Tibial nerve (tissue), 4 donors: ENCODE results near the gene PDCD1.

Source experiments
- EP300 ChIP-seq, 2 donors: sonication (generic); formaldehyde crosslinking; IDR thresholded peaks; one replicate each; pipeline ENCODE4 v1.6.1; 2017; ENCODE audit warnings: antibody characterized with exemption in 2 of 2, mild to moderate bottlenecking in 1 of 2
- TF ChIP-seq, protein P1 (sequence below), 5 experiments: fragments of 200-600 bp in 3 of 5; fragments of 450-650 bp in 2 of 5; sonication (generic) in 3 of 5; IDR thresholded peaks; one replicate each; pipeline ENCODE4 v1.5.1; 2016 to 2019; ENCODE audit warnings: antibody characterized with exemption in 5 of 5, mild to moderate bottlenecking in 3 of 5, moderate library complexity in 2 of 5

DNA sequence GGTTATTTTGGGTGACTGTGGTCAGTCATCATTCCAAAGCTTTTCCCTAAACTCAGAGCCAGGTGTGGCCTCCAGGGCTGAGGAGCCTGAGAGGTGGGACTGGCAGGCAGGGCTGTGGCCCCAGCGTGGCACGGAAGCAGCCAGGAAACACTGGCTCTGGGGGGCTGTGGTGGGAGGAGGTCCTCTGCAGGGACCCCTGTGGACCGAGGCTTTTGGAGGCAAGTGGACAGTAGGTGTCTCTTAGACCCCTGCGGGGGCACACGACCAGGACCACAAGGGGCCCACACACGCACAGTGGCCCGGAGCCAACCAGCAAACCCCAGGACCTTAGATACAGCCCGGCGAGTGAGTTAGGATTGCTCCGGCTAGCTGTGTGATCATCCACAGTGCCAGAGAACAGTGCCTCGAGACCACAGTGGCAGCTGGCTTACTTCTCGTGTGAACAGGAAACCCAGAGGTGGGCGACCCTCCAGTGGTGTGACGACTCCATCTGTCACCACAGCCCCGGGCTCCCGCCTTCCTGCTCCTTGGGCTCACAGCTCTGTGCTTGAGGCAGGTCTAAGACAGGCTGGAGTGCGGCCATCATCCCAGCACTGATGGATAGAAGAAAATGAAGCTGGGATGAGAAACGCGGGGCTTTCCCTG is 9.2 kb upstream of the PDCD1 start:
- no peak for TF ChIP-seq EP300 (IDR thresholded peaks at IDR 0.05)
- TF ChIP-seq, protein P1, sequence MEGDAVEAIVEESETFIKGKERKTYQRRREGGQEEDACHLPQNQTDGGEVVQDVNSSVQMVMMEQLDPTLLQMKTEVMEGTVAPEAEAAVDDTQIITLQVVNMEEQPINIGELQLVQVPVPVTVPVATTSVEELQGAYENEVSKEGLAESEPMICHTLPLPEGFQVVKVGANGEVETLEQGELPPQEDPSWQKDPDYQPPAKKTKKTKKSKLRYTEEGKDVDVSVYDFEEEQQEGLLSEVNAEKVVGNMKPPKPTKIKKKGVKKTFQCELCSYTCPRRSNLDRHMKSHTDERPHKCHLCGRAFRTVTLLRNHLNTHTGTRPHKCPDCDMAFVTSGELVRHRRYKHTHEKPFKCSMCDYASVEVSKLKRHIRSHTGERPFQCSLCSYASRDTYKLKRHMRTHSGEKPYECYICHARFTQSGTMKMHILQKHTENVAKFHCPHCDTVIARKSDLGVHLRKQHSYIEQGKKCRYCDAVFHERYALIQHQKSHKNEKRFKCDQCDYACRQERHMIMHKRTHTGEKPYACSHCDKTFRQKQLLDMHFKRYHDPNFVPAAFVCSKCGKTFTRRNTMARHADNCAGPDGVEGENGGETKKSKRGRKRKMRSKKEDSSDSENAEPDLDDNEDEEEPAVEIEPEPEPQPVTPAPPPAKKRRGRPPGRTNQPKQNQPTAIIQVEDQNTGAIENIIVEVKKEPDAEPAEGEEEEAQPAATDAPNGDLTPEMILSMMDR (IDR thresholded peaks at IDR 0.05) = no peak
